ENCODE data around the gene ZC3H7A. TPM values are rescaled to one million over a fixed set of nuclear protein-coding genes. Genes with fewer than 3 reads are reported as not detected.

Gene ZC3H7A
- total and polyA plus RNA-seq, 4 donors, result 12.4 to 37.7 (median 24.7) TPM

GRCh38 chr16:11774065-11774626, 22.9 kb downstream of the ZC3H7A start:
- peaks cover 13 to 59% (median 48%) of the 10 kb centered on the region in 4 donors for H3K36me3 ChIP-seq (ENCODE audit: control insufficient read depth in 4 of 4, insufficient read depth in 3 of 4, low read depth in 1 of 4, low read length in 3 of 4)

More at GRCh38 chr16:11774065-11774626, 22.9 kb downstream of the ZC3H7A start:
- Histone ChIP-seq H3K4me3 (ENCODE audit: low read depth in 1 of 3, low read length in 3 of 3) (no peak overlapping the region), H3K9me3 (ENCODE audit: control insufficient read depth in 4 of 4, low read length in 3 of 4) (no peaks in the 10 kb centered on the region), H3K27ac (ENCODE audit: low read depth in 1 of 2, low read length in 2 of 2) (no peak overlapping the region), H3K4me1 (ENCODE audit: control insufficient read depth in 4 of 4, insufficient read depth in 4 of 4, low read length in 3 of 4) (no peaks in the 10 kb centered on the region), H3K9ac (ENCODE audit: low read depth in 1 of 2, low read length in 2 of 2) (no peak overlapping the region), H3K27me3 (ENCODE audit: control insufficient read depth in 4 of 4, insufficient read depth in 4 of 4, low read length in 3 of 4) (no peaks in the 10 kb centered on the region)
- WGBS, result 87% methylated on average over 3 of the region's 3 CpGs
- DNase-seq (ENCODE audit: low spot score), result no peak
- TF ChIP-seq GABPA (IDR thresholded peaks at IDR 0.05 in 1 of 2, conservative IDR thresholded peaks at IDR 0.05 in 1 of 2), result no peak
- no peak for TF ChIP-seq HNF4G (IDR thresholded peaks at IDR 0.05)
- no peak for TF ChIP-seq RXRA (IDR thresholded peaks at IDR 0.05)
- no peak for TF ChIP-seq YY1 (IDR thresholded peaks at IDR 0.05)
- TF ChIP-seq FOXA1 (IDR thresholded peaks at IDR 0.05), result no peak
- TF ChIP-seq REST (IDR thresholded peaks at IDR 0.05), result no peak
- no peak for TF ChIP-seq ATF3 (IDR thresholded peaks at IDR 0.05)
- no peak for TF ChIP-seq CTCF (IDR thresholded peaks at IDR 0.05; ENCODE audit: low read depth, low read length, missing input control)
- no peak for TF ChIP-seq EGR1 (IDR thresholded peaks at IDR 0.05; ENCODE audit: low read depth in 2 of 2)
- no peak for TF ChIP-seq MAX (IDR thresholded peaks at IDR 0.05)
- no peak for TF ChIP-seq JUND (IDR thresholded peaks at IDR 0.05)
